GM21423 (cell line): Measurements from ENCODE around the gene CCDC12.

ENCODE experiments used
- ATAC-seq: cut with Tn5 transposase; IDR thresholded peaks from one replicate; pipeline ENCODE4 v1.9.1; 2021; ENCODE audit warnings: mild to moderate bottlenecking, moderate library complexity; ENCODE audit not compliant: unreplicated experiment

The CCDC12 gene

DNA sequence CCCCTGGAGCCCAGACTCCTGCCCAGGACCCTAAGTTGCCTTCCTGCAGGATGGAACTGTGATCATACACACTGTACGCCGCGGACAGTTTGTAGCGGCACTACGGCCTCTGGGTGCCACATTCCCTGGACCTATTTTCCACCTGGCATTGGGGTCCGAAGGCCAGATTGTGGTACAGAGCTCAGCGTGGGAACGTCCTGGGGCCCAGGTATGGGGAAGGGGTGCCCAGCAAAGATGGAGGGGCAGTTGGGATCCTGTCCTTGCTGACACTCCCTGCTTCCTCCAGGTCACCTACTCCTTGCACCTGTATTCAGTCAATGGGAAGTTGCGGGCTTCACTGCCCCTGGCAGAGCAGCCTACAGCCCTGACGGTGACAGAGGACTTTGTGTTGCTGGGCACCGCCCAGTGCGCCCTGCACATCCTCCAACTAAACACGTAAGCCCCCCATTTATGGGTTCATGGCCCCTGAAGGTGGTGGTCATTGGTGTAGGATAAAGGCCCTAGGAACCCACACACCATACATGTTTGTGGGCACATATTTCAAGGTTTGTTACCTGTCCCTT is 31.8 kb upstream of the CCDC12 start:
- ATAC-seq, result no peak

DNA sequence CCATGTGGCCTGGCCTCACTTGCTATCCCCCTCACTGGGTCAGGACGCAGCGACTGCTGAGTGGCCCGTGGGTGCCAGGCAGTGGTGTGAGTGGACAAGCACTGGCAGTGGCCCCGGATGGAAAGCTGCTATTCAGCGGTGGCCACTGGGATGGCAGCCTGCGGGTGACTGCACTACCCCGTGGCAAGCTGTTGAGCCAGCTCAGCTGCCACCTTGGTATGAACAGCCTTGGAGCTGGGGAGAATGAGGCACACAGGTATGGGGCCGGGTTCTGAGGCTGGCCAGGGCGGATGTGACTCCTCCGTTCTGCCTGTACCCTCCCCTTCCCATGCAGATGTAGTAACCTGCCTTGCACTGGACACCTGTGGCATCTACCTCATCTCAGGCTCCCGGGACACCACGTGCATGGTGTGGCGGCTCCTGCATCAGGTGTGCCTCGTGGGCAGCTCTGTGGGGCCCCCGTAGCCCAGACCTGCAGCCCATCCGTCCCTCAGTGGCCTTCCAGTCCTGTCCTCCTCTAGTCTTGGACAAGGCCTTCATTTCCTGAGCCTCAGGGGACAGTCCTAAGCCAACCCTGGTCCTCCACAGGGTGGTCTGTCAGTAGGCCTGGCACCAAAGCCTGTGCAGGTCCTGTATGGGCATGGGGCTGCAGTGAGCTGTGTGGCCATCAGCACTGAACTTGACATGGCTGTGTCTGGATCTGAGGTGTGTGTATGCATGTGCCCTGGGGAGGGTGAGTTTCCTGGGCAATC is 31.1 kb upstream of the CCDC12 start:
- ATAC-seq, result no peak

DNA sequence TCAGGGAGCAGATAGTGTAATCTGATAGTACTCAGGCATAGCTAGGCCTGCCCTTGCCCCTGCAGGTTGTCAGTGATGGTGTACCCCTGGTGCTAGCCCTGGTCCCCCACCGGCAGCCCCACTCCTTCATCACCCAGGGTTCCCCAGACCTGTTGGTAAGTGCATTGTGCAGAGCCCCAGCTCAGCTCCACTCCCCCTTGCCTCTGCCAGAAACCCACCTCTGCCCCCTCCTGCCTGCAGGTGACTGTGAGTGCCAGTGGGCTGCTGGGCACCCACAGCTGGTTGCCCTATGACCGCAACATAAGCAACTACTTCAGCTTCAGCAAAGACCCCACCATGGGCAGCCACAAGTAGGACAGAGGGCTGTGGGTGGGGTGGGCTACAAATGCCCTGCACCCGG is 30.5 kb upstream of the CCDC12 start:
- no peak for ATAC-seq

DNA sequence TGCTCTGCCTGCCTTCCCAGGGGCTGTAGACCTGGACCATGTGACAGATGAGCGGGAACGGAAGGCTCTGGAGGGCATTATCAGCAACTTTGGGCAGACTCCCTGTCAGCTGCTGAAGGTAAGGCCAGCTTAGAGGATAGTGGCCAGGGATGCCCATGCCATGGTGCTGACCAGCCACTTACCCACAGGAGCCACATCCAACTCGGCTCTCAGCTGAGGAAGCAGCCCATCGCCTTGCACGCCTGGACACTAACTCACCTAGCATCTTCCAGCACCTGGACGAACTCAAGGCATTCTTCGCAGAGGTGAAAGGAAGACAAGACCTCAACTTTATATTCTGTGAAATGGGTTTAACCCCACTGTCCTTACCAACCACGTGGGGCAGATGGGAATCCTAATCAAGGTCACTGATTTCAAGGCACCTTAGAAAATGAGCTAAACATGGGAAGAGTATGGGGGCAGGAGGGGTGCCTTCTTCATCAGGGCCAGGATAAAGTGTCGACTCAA is 29.7 kb upstream of the CCDC12 start:
- no peak for ATAC-seq

DNA sequence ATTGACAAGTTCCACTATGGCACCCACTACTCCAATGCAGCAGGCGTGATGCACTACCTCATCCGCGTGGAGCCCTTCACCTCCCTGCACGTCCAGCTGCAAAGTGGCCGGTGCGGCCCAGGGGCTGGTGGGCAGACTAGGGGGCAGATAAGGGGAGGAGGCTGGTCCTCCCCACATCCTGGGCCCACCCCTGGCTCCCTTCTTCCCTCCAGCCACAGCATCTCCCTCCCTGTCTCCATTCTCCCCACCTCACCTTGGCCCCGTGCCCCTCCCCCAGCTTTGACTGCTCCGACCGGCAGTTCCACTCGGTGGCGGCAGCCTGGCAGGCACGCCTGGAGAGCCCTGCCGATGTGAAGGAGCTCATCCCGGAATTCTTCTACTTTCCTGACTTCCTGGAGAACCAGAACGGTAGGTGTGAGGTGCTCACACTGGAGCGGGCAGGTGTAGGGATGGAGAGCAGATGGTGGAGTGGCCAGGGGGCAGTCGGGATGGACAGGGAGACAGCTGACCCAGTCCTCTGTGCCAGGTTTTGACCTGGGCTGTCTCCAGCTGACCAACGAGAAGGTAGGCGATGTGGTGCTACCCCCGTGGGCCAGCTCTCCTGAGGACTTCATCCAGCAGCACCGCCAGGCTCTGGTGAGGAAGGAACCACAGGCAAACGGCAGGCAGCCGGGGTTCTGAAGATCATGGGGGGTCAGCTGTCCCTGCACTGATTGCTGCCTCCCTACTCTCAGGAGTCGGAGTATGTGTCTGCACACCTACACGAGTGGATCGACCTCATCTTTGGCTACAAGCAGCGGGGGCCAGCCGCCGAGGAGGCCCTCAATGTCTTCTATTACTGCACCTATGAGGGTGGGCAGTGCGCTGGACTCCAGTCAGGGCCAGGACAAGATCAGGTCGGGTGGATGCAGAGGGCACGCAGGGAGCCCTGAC is 28.9 kb upstream of the CCDC12 start:
- ATAC-seq, result no peak

DNA sequence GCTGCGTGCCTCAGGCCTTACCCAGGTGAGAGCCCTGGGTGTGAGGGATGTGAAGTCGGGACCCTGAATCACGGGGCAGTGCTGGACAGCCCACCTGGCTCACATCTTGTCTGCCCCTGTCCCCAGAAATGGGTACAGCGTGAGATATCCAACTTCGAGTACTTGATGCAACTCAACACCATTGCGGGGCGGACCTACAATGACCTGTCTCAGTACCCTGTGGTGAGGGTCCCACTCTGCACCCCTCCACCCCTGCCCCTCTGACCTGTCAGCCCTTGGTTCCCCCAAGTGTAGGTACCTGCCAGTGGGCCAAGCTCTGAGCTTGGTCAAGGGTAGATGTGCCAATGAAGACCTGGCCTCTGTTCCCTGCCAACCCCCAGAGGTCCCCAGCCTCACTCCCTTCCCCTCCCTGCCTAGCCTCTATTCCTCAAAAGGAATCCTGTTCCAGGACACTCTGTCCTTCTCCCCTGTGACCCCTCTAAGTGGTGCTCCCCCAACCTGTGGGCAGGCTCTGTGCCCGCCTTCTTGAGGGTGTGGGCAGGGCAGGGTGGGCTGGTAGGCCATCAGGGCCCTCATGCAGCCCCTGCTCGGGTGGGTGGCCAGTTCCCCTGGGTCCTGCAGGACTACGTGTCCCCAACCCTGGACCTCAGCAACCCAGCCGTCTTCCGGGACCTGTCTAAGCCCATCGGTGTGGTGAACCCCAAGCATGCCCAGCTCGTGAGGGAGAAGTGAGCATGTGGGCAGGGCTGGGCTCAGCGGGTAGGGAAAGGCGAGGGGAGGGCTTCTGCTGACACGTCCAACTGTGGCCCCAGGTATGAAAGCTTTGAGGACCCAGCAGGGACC is 28.0 kb upstream of the CCDC12 start:
- no peak for ATAC-seq

DNA sequence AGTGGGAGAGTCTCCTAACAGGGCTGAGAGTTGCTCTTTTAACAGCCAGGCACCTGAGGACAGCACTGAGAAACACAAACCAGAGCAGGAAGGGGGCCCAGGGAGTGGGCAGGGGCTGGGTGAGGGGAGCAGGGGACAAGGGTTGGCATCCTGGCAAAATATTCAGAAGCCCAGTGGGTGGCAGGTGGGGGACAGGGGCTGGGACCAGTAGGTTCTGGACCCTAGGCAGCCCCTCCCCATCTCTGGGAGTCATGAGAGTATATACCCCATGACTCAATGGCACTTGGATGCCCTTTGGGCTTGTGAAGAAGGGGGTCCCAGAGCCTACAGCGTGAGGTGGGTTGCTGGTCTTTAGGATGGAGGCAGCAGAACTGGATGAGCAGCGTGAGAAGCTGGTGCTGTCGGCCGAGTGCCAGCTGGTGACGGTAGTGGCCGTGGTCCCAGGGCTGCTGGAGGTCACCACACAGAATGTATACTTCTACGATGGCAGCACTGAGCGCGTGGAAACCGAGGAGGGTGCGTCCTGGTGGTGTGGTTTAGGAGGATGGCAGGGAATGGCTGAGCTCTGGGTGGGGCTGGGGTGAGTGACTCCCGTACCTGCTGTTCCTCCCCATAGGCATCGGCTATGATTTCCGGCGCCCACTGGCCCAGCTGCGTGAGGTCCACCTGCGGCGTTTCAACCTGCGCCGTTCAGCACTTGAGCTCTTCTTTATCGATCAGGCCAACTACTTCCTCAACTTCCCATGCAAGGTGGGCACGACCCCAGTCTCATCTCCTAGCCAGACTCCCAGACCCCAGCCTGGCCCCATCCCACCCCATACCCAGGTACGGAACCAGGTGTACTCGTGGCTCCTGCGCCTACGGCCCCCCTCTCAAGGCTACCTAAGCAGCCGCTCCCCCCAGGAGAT is 27.2 kb upstream of the CCDC12 start:
- no peak for ATAC-seq

DNA sequence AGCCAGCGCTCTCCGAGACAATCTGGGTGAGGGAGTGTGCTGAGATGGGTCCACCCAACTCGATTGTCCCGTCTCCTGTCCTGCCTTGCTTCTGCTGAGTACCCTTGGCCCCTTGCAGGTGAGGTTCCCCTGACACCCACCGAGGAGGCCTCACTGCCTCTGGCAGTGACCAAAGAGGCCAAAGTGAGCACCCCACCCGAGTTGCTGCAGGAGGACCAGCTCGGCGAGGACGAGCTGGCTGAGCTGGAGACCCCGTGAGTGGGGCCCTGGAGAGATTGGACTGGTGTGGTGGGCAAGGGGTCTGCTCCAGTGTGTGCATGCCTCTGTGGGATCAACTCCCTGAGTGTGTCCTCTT is 26.5 kb upstream of the CCDC12 start:
- ATAC-seq, result no peak

DNA sequence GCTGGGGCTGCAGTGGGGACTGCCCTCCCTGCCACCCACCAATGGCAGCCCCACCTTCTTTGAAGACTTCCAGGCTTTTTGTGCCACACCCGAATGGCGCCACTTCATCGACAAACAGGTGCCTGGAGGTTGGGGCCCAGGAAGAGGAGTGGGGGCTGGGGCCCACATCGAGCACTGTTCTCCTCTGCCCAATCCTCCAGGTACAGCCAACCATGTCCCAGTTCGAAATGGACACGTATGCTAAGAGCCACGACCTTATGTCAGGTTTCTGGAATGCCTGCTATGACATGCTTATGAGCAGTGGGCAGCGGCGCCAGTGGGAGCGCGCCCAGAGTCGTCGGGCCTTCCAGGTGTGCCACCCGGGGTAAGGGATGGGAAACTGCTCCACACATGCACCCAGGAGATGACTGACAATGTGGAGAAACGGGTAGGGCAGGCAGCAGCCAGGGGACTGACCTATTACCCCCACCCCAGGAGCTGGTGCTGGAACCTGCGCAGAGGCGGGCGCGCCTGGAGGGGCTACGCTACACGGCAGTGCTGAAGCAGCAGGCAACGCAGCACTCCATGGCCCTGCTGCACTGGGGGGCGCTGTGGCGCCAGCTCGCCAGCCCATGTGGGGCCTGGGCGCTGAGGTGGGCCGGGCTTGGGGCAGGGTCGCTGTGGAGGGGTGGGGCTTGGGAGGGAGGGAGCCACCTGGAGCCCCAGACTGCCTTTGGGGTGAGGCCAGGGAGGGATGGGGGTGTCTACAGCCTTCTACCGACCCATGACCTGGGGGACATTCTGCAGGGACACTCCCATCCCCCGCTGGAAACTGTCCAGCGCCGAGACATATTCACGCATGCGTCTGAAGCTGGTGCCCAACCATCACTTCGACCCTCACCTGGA is 25.9 kb upstream of the CCDC12 start:
- no peak for ATAC-seq

DNA sequence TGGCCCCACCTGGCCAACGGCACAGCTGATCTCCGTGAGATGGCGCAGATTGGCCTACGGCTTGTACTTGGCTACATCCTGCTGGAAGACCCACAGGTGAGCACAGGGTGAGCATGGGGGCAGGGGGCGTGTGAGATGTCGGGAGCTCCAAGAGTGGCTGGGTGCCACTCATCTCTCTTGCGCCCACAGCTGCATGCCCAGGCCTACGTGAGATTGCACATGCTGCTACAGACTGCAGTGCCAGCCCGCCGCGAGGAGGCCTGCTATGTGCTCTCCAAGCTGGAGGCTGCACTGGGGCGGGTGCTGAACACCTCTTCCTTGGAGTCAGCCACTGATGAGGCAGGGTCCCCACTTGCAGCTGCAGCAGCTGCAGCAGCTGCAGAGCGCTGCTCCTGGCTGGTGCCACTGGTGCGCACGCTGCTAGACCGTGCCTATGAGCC is 25.2 kb upstream of the CCDC12 start:
- no peak for ATAC-seq

DNA sequence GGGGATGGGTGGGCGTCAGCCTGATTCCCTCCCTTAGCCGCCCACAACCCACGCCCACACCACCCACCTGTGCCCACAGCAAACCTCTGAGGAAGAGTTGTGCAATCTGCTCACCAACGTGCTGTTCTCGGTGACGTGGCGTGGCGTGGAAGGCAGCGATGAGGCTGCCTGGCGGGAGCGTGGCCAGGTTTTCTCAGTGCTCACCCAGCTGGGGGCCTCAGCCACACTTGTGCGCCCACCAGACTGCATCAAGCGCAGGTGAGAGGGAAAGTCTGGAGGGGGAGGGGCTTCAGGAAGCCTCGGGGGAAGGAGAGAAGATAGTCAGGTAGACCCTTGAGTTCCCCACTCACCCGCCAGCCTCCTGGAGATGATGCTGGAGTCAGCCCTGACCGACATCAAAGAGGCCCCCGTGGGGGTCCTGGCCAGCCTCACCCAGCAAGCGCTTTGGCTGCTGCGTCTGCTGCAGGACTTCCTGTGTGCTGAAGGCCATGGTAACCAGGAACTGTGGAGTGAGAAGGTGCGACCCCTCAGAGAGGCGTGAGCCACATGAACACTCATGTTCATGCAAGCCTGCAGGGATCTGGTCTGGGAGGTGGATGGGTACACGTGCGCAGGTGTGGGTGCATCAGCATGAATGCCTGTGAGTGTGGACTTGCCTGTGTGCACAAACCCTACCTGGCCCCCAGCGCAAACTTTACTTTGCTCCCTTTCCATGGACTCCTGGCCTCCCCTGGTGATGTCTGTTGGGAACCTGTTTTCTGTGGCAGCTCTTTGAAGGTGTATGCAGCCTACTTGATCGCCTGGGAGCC is 24.6 kb upstream of the CCDC12 start:
- no peak for ATAC-seq

DNA sequence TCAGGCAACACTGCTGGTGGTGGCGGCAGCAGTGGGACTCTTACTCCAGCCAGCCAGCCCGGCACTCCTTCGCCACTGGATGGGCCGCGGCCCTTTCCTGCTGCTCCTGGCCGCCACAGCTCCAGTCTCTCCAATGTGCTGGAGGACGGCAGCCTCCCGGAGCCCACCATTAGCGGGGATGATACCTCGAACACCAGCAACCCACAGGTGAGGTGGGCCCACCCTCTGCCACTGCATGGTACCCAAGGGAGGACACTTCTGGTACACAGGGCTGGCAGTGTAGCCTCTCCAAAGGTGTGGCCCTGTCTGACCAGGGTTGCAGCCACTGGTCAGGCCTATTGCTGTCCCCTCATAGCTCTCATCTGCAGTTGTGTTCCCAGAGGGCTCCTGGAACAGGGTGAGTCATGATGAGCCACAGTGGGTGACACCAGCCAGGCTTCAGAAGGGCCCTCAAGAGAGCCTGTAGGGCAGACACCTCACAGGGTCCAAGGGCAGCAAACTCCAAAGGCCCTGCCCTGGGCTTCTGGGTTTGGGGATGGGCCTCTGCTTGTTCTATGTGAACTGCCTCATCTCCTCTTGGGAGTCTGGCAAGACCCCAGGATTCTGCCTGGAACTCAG is 23.8 kb upstream of the CCDC12 start:
- no peak for ATAC-seq

DNA sequence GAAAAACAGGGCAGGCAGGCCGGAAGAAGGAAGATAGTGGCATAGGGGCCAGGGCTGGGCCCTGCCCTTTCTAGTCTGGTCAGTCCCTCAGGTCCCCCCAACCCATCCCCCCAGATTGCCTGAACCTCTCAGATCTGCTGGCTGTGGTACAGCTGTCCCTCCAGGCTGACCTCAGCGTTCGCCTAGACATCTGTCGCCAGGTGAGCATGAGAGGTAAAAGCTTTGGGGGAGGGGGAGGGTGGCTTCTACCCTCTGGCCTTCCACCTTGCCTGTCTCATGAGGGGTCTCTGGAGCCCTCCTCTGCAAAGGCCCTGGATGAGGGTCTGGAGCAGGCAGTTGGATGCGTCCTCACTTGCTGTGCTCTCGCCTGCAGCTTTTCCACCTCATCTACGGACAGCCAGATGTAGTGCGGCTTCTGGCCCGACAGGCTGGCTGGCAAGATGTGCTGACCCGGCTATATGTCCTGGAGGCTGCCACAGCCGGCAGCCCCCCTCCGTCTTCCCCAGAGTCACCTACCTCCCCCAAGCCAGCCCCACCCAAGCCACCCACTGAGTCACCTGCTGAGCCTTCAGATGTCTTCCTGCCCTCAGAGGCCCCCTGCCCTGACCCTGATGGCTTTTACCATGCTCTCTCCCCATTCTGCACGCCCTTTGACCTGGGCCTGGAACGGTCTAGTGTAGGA is 23.1 kb upstream of the CCDC12 start:
- ATAC-seq, result no peak

DNA sequence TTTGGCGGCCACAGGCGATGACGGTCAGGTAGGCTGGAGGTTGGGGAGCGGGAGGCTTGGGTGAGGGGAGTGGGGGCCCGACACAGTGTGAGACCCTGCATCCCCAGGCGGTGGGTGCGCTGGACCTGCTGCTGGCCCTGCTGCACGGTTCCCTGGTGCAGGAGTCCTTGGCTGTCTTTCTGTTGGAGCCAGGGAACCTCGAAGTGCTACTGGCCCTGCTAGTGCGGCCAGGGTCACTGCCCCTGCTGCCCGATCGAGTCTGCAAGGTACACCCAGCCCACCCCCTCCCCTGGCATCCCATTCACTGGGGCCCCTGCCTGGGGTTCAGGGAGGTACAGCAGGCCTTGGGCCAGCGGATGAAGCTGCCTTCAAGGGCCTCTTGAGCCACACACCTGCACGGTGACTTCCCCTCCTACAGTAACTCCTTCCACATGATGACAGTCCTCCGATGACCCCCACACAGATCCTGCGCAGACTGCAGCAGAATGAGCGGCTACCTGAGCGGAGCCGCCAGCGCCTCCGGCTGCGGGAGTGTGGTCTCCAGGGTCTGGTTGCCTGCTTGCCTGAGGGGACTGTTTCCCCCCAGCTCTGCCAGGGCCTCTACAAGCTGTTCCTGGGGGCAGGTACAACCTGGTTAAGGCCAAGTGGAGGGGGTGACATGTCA is 22.4 kb upstream of the CCDC12 start:
- ATAC-seq, result no peak

DNA sequence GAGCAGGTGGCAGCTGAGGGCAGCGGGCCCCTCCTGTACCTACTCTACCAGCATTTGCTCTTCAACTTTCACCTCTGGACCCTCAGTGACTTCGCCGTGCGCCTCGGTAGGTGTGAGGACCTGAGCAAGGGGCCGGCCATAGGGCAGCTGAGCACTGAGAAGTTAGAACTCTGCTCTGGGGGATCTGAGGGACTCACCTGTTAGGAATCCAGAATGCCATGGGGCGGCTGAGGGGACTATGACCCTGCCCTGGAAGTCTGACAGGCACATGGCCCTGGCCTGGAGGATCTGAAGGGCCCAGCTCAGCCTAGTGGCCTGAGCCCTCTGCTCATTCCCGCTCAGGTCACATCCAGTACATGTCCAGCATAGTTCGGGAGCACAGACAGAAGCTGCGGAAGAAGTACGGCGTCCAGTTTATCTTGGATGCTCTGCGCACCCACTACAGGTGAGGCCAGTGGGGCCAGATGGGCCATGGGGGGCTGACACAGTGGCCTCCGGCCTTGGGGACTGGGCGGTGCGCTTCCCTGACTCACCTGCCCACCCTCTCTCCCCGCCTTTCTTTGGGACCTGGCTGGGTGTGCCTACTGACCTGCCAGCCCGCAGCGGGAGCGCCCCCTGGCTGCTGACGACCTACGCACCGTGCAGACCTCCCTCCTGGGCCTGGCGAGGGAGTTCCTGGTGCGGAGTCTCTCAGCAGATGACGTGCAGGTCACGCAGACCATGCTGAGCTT is 21.7 kb upstream of the CCDC12 start:
- ATAC-seq, result no peak
